Right cardiac atrium (tissue), 5 donors: ENCODE results near the gene TRDMT1. TPM values are rescaled to one million over a fixed set of nuclear protein-coding genes. Genes with fewer than 3 reads are reported as not detected.

Experiments
- ATAC-seq, 2 donors: fragments of 200-7000 bp; cut with Tn5 transposase; one replicate each; pipeline versions ENCODE4 v1.8.0 to v1.9.1; 2020; ENCODE audit warnings: moderate library complexity in 2 of 2, mild to moderate bottlenecking in 1 of 2
- DNase-seq, 3 donors: peaks; one replicate each; pipeline ENCODE4 v3.0.0-alpha.2; 2020
- H3K27ac ChIP-seq: one replicate; pipeline ENCODE4 v1.5.1; 2013; ENCODE audit warnings: mild to moderate bottlenecking, low read length, control low read depth, moderate library complexity
- H3K27me3 ChIP-seq: one replicate; pipeline ENCODE4 v1.6.1; 2013; ENCODE audit not compliant: control insufficient read depth, insufficient read depth
- H3K4me1 ChIP-seq: one replicate; pipeline ENCODE4 v1.6.1; 2013; ENCODE audit warnings: low read length; ENCODE audit not compliant: control insufficient read depth, insufficient read depth
- H3K4me3 ChIP-seq: one replicate; pipeline ENCODE4 v1.5.1; 2013; ENCODE audit warnings: low read length, control low read depth
- H3K9me3 ChIP-seq: one replicate; pipeline ENCODE4 v1.6.1; 2013; ENCODE audit warnings: low read length; ENCODE audit not compliant: control insufficient read depth
- WGBS: extraction: QIAGEN DNeasy Blood & Tissue Kit; methylation state at CpG from one replicate; pipeline ENCODE4 v1.1.7; 2013; 5-methylcytosine and 5-hydroxymethylcytosine counted together
- intact Hi-C, 4 donors: fragments of 100-400 bp; cut with DNase I; formaldehyde crosslinking; loops; one replicate each; pipeline versions ENCODE4 v1.11.0 to v1.14.0; 2022 to 2023
- polyA plus RNA-seq: library from polyadenylated mRNA; stranded (reverse); fragments of 200-250 nt; gene quantifications from one replicate; pipeline ENCODE4 v1.2.3, GENCODE V29; 2013
- total RNA-seq, 4 donors: library from RNA; stranded (reverse); fragmentation: NEBNext Ultra II Directional; extraction: Animal tissue kit (Norgen Biotek cat#: 25700); gene quantifications; one replicate each; pipeline ENCODE4 v1.2.1, GENCODE V29; 2021
- donor health status: healthy with polysubstance abuse.
- donor health status: DM: no; HTN: yes; CAD: no.
- donor health status: DM: no; HTN: no; CAD: no.
- donor health status: DM: no; HTN: yes; CAD: no; lungs with severe emphysema.
- donor health status: DM: yes; HTN: yes; CAD: no.

TRDMT1 gene
- total and polyA plus RNA-seq, 5 donors: 2.1 to 6.9 (median 4.9) TPM

DNA sequence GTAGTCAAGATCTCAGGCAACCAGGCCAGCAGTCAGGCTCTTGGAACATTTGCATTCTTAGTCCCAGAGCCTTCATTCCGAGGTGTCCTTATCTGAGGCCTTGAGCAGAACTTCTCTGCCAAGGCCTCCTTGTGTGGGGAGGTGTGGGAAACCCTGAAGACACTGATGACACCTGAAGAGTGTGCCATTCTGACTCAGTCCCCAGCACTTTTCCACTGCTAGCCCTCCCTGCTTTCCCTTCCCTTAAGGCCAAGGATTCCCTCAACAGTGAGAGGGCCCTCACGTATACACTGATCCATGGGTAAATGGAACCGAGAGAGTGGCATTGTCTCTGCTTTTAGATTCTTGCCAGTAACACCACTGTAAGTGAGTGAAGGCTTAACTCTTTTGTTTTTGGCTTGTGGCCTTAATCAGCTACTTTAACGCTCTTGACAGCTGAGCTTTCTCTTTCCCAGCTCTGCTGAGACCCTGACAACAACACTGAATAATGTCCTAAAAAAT lies 30.3 kb downstream of the TRDMT1 start:
- intact Hi-C loops: no loop called here
- Histone ChIP-seq H3K4me3 (peak overlapping the region; percentile 12), H3K27ac (peak overlapping the region; percentile 0), H3K27me3 (no peaks in the 10 kb centered on the region), H3K9me3 (no peaks in the 10 kb centered on the region), H3K4me1 (no peaks in the 10 kb centered on the region)
- DNase-seq: peak in 1 of 3 donors; percentile 36
- 48% methylated on average over 4 of the region's 4 CpGs for WGBS
- ATAC-seq: peak in 1 of 2 donors; percentile 56

GRCh38 chr10:17169803-17170202 lies 31.7 kb downstream of the TRDMT1 start:
- intact Hi-C loops: no loop called here
- peak; percentile 57 to 62 for ATAC-seq
- Histone ChIP-seq H3K4me1 (no peaks in the 10 kb centered on the region), H3K4me3 (no peak overlapping the region), H3K27me3 (no peaks in the 10 kb centered on the region), H3K9me3 (no peaks in the 10 kb centered on the region), H3K27ac (no peak overlapping the region)
- 39% methylated on average over 4 of the region's 4 CpGs for WGBS
- DNase-seq: no peak

- no peak overlapping the region for H3K27ac ChIP-seq
- H3K27me3 ChIP-seq: no peaks in the 10 kb centered on the region
- intact Hi-C loops: no loop called here
- no peak for DNase-seq
- ATAC-seq: no peak
- WGBS: 79% methylated on average over 3 of the region's 3 CpGs
- no peak overlapping the region for H3K4me3 ChIP-seq
- H3K4me1 ChIP-seq: no peaks in the 10 kb centered on the region
- H3K9me3 ChIP-seq: no peaks in the 10 kb centered on the region
Observed at GRCh38 chr10:17166699-17167098, 34.8 kb downstream of the TRDMT1 start.

GRCh38 chr10:17162828-17163227 lies 38.6 kb downstream of the TRDMT1 start:
- DNase-seq: no peak
- ATAC-seq: no peak
- H3K27ac ChIP-seq: no peak overlapping the region
- no peaks in the 10 kb centered on the region for H3K9me3 ChIP-seq
- no peak overlapping the region for H3K4me3 ChIP-seq
- 81% methylated on average over 2 of the region's 2 CpGs for WGBS
- H3K27me3 ChIP-seq: no peaks in the 10 kb centered on the region
- intact Hi-C loops: no loop called here
- H3K4me1 ChIP-seq: no peaks in the 10 kb centered on the region

- Histone ChIP-seq H3K27ac (no peak overlapping the region), H3K9me3 (no peaks in the 10 kb centered on the region), H3K27me3 (no peaks in the 10 kb centered on the region), H3K4me3 (no peak overlapping the region), H3K4me1 (no peaks in the 10 kb centered on the region)
- DNase-seq (no peak), ATAC-seq (no peak)
- 63% methylated on average over 3 of the region's 3 CpGs for WGBS
- intact Hi-C loops: no loop called here
Observed at GRCh38 chr10:17161775-17162174, 39.7 kb downstream of the TRDMT1 start.

DNA sequence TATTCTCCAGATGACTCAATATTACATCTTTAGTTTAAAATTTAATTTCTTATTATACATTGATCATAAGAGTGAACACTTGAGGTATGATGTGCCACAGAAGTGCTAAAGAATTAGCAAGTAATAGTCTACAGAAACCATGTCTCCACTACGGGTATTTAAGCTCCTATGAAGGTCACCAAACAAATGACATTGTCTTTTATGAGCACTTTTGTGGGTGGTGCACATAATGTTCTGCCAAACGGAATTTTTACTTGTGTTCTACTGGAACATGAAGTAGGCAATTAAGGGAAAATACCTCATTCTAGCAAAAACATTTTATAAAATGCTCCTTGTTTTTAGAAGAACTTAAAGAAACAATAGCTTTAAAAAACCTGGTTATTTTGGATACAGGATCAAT lies 44.4 kb downstream of the TRDMT1 start:
- Histone ChIP-seq H3K27me3 (no peaks in the 10 kb centered on the region), H3K9me3 (no peaks in the 10 kb centered on the region), H3K4me3 (no peak overlapping the region), H3K27ac (no peak overlapping the region), H3K4me1 (no peaks in the 10 kb centered on the region)
- intact Hi-C loops: no loop called here
- 86% methylated on average over 2 of the region's 2 CpGs for WGBS
- no peak for ATAC-seq
- no peak for DNase-seq

GRCh38 chr10:17155826-17156225 lies 45.6 kb downstream of the TRDMT1 start:
- no peaks in the 10 kb centered on the region for H3K9me3 ChIP-seq
- ATAC-seq (no peak), DNase-seq (no peak)
- H3K27me3 ChIP-seq: no peaks in the 10 kb centered on the region
- H3K4me3 ChIP-seq: no peak overlapping the region
- H3K4me1 ChIP-seq: no peaks in the 10 kb centered on the region
- intact Hi-C loops: no loop called here
- no peak overlapping the region for H3K27ac ChIP-seq

DNA sequence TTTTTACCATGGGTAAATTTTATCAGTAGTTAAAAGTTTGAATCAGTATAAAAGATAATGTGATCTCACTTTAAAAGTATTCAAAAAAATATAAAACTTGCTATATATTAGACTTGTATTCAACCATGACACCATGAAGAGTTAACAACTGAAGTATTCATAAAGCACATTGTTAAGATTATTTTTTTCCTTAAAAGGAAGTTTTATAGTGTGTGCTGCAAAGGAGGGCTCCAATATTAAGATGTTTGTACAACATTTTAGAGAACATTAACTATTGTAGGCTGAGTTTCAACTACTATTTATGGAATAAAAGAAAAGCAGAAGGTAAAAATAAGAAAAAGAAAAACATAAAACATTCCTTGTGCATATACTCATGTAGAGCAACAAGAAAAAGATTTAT lies 47.4 kb downstream of the TRDMT1 start:
- Histone ChIP-seq H3K4me1 (no peaks in the 10 kb centered on the region), H3K4me3 (no peak overlapping the region), H3K27ac (no peak overlapping the region), H3K27me3 (no peaks in the 10 kb centered on the region), H3K9me3 (no peaks in the 10 kb centered on the region)
- DNase-seq (no peak), ATAC-seq (no peak)
- intact Hi-C loops: no loop called here

DNA sequence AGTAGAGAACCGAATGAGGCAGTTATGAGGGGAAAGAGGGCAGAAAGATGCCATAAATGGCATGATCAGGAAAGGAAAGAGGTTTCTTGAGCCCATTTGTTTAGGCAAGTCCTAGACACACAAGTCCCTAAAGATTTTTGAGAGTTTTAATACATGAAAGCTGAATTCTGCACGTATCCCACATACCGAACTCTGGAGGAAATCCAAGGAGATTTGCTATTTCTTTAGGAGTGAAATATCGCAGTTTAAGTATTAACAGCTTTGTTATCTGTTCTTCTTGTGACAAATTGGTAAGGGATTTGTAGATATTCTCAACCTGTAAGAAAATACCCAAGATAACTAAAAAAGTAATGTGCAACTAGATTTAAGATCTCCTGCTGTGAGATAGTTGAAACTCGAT lies 48.2 kb downstream of the TRDMT1 start:
- ATAC-seq: no peak
- H3K27ac ChIP-seq: no peak overlapping the region

GRCh38 chr10:17151716-17152115 lies 49.8 kb downstream of the TRDMT1 start:
- WGBS: 79% methylated on average over 1 of the region's 1 CpG

More for the DNA sequence above, 48.2 kb downstream of the TRDMT1 start:
- intact Hi-C loops: no loop called here
- H3K4me3 ChIP-seq: no peak overlapping the region
- no peak for DNase-seq
- WGBS: 76% methylated on average over 5 of the region's 5 CpGs
- no peaks in the 10 kb centered on the region for H3K27me3 ChIP-seq
- no peaks in the 10 kb centered on the region for H3K4me1 ChIP-seq
- no peaks in the 10 kb centered on the region for H3K9me3 ChIP-seq

GRCh38 chr10:17147884-17148489 lies 53.5 kb downstream of the TRDMT1 start:
- Histone ChIP-seq H3K4me3 (no peak overlapping the region), H3K4me1 (no peaks in the 10 kb centered on the region), H3K27me3 (no peaks in the 10 kb centered on the region), H3K9me3 (no peaks in the 10 kb centered on the region), H3K27ac (no peak overlapping the region)
- DNase-seq (no peak), ATAC-seq (no peak)
- intact Hi-C loops: no loop called here
- 79% methylated on average over 5 of the region's 5 CpGs for WGBS

More at GRCh38 chr10:17151716-17152115, 49.8 kb downstream of the TRDMT1 start:
- H3K27ac ChIP-seq: no peak overlapping the region
- DNase-seq: no peak
- no peaks in the 10 kb centered on the region for H3K27me3 ChIP-seq
- ATAC-seq: no peak
- no peaks in the 10 kb centered on the region for H3K4me1 ChIP-seq
- H3K9me3 ChIP-seq: no peaks in the 10 kb centered on the region
- intact Hi-C loops: no loop called here
- H3K4me3 ChIP-seq: no peak overlapping the region

DNA sequence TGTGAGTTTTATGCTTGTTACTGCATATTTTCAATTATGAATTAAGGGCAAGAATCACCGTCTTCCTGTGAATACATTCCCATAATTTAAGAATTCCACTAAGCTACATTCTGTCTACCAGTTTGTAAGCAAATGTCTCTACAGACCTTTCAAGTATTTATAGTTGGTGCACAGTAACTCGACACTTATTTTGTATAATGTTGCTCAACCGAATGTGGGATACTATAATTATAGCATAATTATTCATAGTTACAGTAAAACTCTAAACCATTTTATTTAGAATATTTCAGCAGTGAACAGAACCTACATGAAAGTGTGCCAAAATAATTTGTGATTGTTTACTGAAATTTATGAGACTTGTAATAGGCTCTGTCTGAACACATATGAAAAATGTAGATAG lies 54.6 kb downstream of the TRDMT1 start:
- WGBS: 93% methylated on average over 3 of the region's 3 CpGs
- no peaks in the 10 kb centered on the region for H3K27me3 ChIP-seq
- ATAC-seq (no peak), DNase-seq (no peak)
- H3K4me1 ChIP-seq: no peaks in the 10 kb centered on the region
- no peak overlapping the region for H3K27ac ChIP-seq
- H3K9me3 ChIP-seq: no peaks in the 10 kb centered on the region
- H3K4me3 ChIP-seq: no peak overlapping the region
- intact Hi-C loops: no loop called here
